Kidney capillary endothelial cell (primary cell): ENCODE data around the gene ORMDL3.

Experiments used
- DNase-seq: peaks from one replicate; pipeline ENCODE4 v3.0.0-alpha.2; 2018; ENCODE audit warnings: low spot score

ORMDL3 gene

GRCh38 chr17:39949028-39949427 is 21.6 kb upstream of the ORMDL3 start:
- DNase-seq = no peak

- DNase-seq = peak; percentile 27
Measured at GRCh38 chr17:39948489-39948828, 21.1 kb upstream of the ORMDL3 start.

- no peak for DNase-seq
Measured at GRCh38 chr17:39946551-39947330, 19.3 kb upstream of the ORMDL3 start.

GRCh38 chr17:39944393-39944711 is 17.0 kb upstream of the ORMDL3 start:
- no peak for DNase-seq

- no peak for DNase-seq
Measured at GRCh38 chr17:39943702-39944392, 16.4 kb upstream of the ORMDL3 start.

GRCh38 chr17:39939588-39940419 is 12.4 kb upstream of the ORMDL3 start:
- DNase-seq = peak; percentile 12

GRCh38 chr17:39939106-39939505 is 11.7 kb upstream of the ORMDL3 start:
- DNase-seq = no peak

- DNase-seq = no peak
Measured at GRCh38 chr17:39938140-39938869, 10.9 kb upstream of the ORMDL3 start.

GRCh38 chr17:39937447-39937846 is 10.0 kb upstream of the ORMDL3 start:
- no peak for DNase-seq

- DNase-seq = no peak
Measured at GRCh38 chr17:39935909-39936308, 8.5 kb upstream of the ORMDL3 start.

- no peak for DNase-seq
Measured at GRCh38 chr17:39934324-39934723, 6.9 kb upstream of the ORMDL3 start.

GRCh38 chr17:39933912-39934311 is 6.5 kb upstream of the ORMDL3 start:
- no peak for DNase-seq

- peak; percentile 45 for DNase-seq
Measured at GRCh38 chr17:39929646-39930407, 2.4 kb upstream of the ORMDL3 start.

- DNase-seq = peak; percentile 91
Measured at GRCh38 chr17:39928858-39929645, 1.7 kb upstream of the ORMDL3 start.

GRCh38 chr17:39927929-39928857 is 792 bp upstream of the ORMDL3 start:
- DNase-seq = peak; percentile 17

GRCh38 chr17:39926588-39927100 is 757 bp downstream of the ORMDL3 start:
- DNase-seq = peak; percentile 9

GRCh38 chr17:39926135-39926587 is 1.2 kb downstream of the ORMDL3 start:
- DNase-seq = no peak

- no peak for DNase-seq
Measured at GRCh38 chr17:39925282-39926134, 1.9 kb downstream of the ORMDL3 start.
